ENCODE results near the gene RAB5A.
"Not testable (repeated sequence)": the region's sequence is repeated elsewhere in the genome, so short reads cannot be mapped to it uniquely, and the experiment has no call there.

The RAB5A gene, protein sequence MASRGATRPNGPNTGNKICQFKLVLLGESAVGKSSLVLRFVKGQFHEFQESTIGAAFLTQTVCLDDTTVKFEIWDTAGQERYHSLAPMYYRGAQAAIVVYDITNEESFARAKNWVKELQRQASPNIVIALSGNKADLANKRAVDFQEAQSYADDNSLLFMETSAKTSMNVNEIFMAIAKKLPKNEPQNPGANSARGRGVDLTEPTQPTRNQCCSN

DNA sequence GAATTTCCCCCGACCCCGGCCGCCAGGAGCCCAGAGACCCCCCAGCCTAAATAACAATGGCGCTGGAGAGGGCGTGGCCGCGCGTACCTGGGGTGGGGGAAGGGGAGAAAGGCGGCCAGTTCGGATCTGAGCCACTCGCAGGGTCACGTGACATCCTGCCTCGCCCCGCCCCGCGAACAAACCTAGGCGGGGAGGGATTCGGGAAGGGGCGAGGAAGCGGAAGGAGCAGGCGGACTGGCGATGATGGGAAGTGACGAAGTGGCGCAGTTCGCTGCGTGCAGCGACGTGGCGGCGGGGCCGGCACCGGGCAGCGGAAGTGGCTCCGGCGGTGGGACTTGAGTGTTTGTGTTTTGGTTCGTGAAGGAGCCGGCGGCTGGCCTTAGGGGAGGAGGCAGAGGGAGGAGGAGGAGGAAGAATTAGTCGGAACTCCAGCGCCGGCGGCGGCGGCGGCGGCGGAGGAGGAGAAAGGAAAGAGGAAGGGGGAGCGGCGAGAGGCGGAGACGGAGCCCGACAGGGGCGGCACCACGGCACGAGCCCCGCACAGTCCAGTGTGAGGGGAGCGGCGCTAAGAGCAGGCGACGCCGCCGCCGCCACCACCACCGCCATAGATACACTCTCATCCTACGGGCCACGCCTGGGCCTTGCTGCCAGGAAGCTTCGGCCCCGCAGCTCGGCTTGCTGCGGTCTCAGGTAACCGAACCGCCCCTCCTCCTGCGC is at the start of gene RAB5A:
TSS of gene RAB5A (plus strand) at position 266 of the 717 bp plus-strand sequence. CDS start 3,802 bp downstream, outside the sequence.
- H3K27ac Mint-ChIP-seq: peak within 1 kb of the TSS; percentile 98
- peaks cover 54% of the 10 kb centered on the region for H3K4me1 Mint-ChIP-seq
- peak; percentile 96 for DNase-seq
- H3K4me3 Mint-ChIP-seq: peak within 1 kb of the TSS; percentile 97
- H3K36me3 Mint-ChIP-seq (ENCODE audit: low read depth): peaks cover 19% of the 10 kb centered on the region
- peak; percentile 93 for ATAC-seq
- H3K9me3 Mint-ChIP-seq: no peaks in the 10 kb centered on the region
- peaks cover 2% of the 10 kb centered on the region for H3K27me3 Mint-ChIP-seq

DNA sequence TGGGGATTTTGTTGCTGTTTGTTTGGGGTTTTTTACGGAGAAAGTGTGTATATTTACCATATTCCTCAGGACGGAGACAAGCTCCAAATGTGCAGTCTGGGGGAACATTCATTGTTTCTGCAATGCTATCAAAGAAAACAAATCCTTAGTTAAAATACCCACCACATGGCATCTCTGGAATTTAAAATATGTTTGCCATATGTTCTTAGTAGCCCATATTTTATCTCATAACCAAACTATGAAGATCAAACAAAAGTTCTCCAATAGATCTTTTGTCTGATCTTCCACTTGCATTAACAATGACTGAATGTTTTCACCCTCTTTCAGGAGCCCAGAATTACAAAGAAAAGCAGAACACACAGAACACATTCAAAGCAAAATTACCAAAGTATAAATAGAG is 48.2 kb upstream of the RAB5A start:
- no peaks in the 10 kb centered on the region for H3K27me3 Mint-ChIP-seq
- peaks cover 2% of the 10 kb centered on the region for H3K4me1 Mint-ChIP-seq
- DNase-seq: no peak
- ATAC-seq: no peak
- H3K9me3 Mint-ChIP-seq: no peaks in the 10 kb centered on the region
- H3K4me3 Mint-ChIP-seq: no peak overlapping the region
- no peak overlapping the region for H3K27ac Mint-ChIP-seq
- no peaks in the 10 kb centered on the region for H3K36me3 Mint-ChIP-seq (ENCODE audit: low read depth)

GRCh38 chr3:19899264-19899663 is 47.6 kb upstream of the RAB5A start:
- H3K9me3 Mint-ChIP-seq: no peaks in the 10 kb centered on the region
- H3K4me3 Mint-ChIP-seq: no peak overlapping the region
- DNase-seq (no peak), ATAC-seq (no peak)
- peaks cover 2% of the 10 kb centered on the region for H3K4me1 Mint-ChIP-seq
- no peaks in the 10 kb centered on the region for H3K27me3 Mint-ChIP-seq
- no peak overlapping the region for H3K27ac Mint-ChIP-seq
- no peaks in the 10 kb centered on the region for H3K36me3 Mint-ChIP-seq (ENCODE audit: low read depth)

GRCh38 chr3:19899833-19900232 is 47.1 kb upstream of the RAB5A start:
- not testable (repeated sequence) for H3K27me3 Mint-ChIP-seq; ATAC-seq; DNase-seq; H3K4me3 Mint-ChIP-seq; H3K36me3 Mint-ChIP-seq (ENCODE audit: low read depth); H3K4me1 Mint-ChIP-seq; H3K9me3 Mint-ChIP-seq; H3K27ac Mint-ChIP-seq

DNA sequence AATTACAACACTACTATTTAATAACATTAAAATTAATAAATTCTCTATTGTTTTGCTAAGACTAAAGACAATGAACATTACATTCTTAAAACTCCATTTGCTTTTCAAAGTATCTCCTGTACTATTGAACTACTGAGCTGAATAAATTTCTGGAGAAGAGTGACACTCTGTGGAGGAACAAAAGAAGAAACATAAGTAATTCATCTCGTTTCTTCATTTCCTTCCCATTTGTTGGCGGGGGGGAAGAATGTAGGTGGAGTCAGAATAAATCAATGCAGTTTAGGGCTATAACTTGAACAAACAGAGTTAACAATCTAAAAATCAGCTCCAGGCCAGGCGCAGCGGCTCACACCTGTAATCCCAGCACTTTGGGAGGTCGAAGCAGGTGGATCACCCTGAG is 45.6 kb upstream of the RAB5A start:
- no peak for DNase-seq
- H3K36me3 Mint-ChIP-seq (ENCODE audit: low read depth): no peaks in the 10 kb centered on the region
- no peaks in the 10 kb centered on the region for H3K27me3 Mint-ChIP-seq
- H3K27ac Mint-ChIP-seq: no peak overlapping the region
- H3K9me3 Mint-ChIP-seq: no peaks in the 10 kb centered on the region
- no peak overlapping the region for H3K4me3 Mint-ChIP-seq
- ATAC-seq: no peak
- peaks cover 2% of the 10 kb centered on the region for H3K4me1 Mint-ChIP-seq

DNA sequence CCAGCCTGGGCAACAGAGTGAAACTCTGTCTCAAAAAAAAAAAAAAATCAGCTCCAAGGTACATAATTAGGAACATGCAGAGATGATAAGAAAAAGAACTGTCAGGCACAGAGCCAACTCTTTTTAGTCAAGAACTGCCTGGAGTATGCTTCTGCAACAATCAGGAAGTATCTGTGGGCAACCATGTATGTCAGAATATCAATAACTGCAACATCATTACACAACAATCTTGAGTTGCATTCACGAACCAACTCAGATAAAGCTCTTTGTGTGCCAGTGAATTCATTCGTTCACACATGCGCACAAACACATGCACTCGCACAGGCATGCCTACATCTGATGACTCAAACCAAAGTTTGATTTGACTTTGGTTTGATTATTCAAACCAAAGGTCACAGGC is 45.0 kb upstream of the RAB5A start:
- Mint-ChIP-seq H3K27me3 (no peaks in the 10 kb centered on the region), H3K4me3 (no peak overlapping the region), H3K27ac (no peak overlapping the region), H3K36me3 (ENCODE audit: low read depth) (no peaks in the 10 kb centered on the region), H3K4me1 (peaks cover 2% of the 10 kb centered on the region), H3K9me3 (no peaks in the 10 kb centered on the region)
- ATAC-seq (no peak), DNase-seq (no peak)

DNA sequence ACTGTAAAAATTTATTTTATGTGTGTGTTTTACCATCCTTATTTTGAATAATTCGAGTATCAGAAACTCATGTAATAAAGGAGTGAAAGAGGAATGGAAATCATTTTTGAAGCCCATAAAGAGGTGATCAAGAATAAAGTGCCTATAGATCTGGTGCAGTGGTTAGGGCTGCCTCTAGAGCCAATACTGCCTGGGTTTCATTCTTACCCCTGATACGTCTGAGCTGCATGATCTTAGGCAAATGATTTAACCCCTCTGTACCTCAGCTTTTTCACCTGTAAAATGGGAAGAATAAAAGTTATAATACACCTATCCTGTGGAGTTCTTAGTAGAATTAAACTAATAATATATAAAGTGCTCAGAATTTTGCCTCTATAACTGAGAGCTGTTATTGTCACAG is 43.2 kb upstream of the RAB5A start:
- ATAC-seq (no peak), DNase-seq (no peak)
- Mint-ChIP-seq H3K36me3 (ENCODE audit: low read depth) (no peaks in the 10 kb centered on the region), H3K27me3 (no peaks in the 10 kb centered on the region), H3K27ac (no peak overlapping the region), H3K4me1 (peaks cover 2% of the 10 kb centered on the region), H3K4me3 (no peak overlapping the region), H3K9me3 (no peaks in the 10 kb centered on the region)

DNA sequence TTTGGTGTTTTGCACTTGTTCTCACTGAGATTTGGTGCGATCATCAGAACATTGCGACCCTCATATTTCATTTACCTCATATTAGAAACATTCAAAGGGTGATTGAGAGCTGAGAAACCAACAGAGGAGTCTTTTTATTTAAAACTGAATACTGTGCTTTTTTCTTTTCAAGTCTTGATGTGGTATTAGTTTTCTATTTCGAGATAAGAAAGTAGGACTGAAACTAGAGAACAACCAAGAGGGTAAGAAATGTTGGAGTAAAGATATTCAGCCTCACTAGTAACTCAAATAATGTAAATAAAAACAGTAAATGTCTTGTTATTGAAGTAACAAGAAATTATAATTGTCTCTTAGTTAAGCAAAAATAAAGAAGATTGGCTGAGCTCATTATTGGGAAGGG is 39.4 kb upstream of the RAB5A start:
- H3K36me3 Mint-ChIP-seq (ENCODE audit: low read depth): peaks cover 3% of the 10 kb centered on the region
- H3K4me1 Mint-ChIP-seq: no peaks in the 10 kb centered on the region
- ATAC-seq (no peak), DNase-seq (no peak)
- H3K4me3 Mint-ChIP-seq: no peak overlapping the region
- peaks cover 9% of the 10 kb centered on the region for H3K9me3 Mint-ChIP-seq
- no peak overlapping the region for H3K27ac Mint-ChIP-seq
- no peaks in the 10 kb centered on the region for H3K27me3 Mint-ChIP-seq

- H3K4me1 Mint-ChIP-seq: no peaks in the 10 kb centered on the region
- no peak for DNase-seq
- no peak for ATAC-seq
- H3K27ac Mint-ChIP-seq: no peak overlapping the region
- H3K9me3 Mint-ChIP-seq: peaks cover 9% of the 10 kb centered on the region
- H3K4me3 Mint-ChIP-seq: no peak overlapping the region
- no peaks in the 10 kb centered on the region for H3K27me3 Mint-ChIP-seq
- H3K36me3 Mint-ChIP-seq (ENCODE audit: low read depth): peaks cover 6% of the 10 kb centered on the region
Measured at GRCh38 chr3:19911452-19911851, 35.4 kb upstream of the RAB5A start.

GRCh38 chr3:19917167-19917566 is 29.7 kb upstream of the RAB5A start:
- Mint-ChIP-seq H3K4me1 (no peaks in the 10 kb centered on the region), H3K27me3 (no peaks in the 10 kb centered on the region), H3K4me3 (no peak overlapping the region), H3K9me3 (no peaks in the 10 kb centered on the region), H3K36me3 (ENCODE audit: low read depth) (peaks cover 3% of the 10 kb centered on the region), H3K27ac (no peak overlapping the region)
- ATAC-seq (no peak), DNase-seq (no peak)

GRCh38 chr3:19920401-19921080 is 26.4 kb upstream of the RAB5A start:
- no peak overlapping the region for H3K27ac Mint-ChIP-seq
- H3K4me1 Mint-ChIP-seq: no peaks in the 10 kb centered on the region
- H3K27me3 Mint-ChIP-seq: no peaks in the 10 kb centered on the region
- no peaks in the 10 kb centered on the region for H3K9me3 Mint-ChIP-seq
- H3K36me3 Mint-ChIP-seq (ENCODE audit: low read depth): no peaks in the 10 kb centered on the region
- no peak for ATAC-seq
- DNase-seq: no peak
- no peak overlapping the region for H3K4me3 Mint-ChIP-seq

DNA sequence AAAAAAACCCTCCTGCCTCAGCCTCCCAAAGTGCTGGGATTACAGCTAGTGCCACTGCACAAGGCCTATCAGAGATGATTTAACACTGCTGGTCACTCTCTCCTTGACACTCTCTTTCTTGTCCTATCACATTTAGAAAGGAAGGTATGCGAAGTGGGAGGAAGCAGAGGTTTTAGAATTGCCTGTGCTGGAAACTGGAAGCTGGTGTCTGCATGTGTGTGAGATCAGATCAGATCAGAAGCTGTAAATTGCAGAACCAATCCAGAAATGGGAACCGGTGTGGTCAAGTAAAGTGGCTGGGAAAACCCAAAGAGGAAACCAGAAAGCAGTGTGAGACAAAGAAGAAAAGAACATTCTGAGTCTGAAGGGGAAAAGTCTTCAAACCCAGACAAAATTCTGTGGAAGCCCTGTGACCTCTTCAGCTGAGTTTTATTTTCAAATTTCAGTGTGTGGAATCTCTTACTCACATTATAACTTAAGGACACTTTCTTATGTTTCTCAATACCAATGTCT is 15.7 kb upstream of the RAB5A start:
- DNase-seq (peak; percentile 46), ATAC-seq (peak; percentile 90)
- Mint-ChIP-seq H3K36me3 (ENCODE audit: low read depth) (no peaks in the 10 kb centered on the region), H3K4me3 (peak overlapping the region; percentile 38), H3K9me3 (peaks cover 5% of the 10 kb centered on the region), H3K4me1 (peaks cover 36% of the 10 kb centered on the region), H3K27me3 (peaks cover 8% of the 10 kb centered on the region), H3K27ac (peak overlapping the region; percentile 94)

DNA sequence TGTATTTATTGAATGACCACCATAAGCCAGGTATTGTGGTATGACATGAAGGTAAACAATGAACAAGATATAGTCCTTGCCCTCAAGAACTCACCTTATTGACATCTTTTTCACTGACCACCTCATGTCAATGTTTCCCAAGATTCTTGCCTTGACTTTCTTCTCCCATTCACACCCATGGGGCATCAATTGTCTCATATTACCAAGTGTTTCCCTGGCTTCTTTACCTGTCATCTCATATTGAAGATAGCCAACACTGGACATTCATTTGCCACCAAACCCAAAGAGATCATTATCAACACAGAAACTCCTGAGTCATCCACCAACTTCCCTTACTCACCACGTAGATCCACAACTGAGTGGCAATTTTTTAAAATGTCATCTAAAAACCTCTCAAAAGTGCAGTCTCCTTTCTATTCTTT is 15.1 kb upstream of the RAB5A start:
- peak; percentile 53 for ATAC-seq

GRCh38 chr3:19932422-19932821 is 14.5 kb upstream of the RAB5A start:
- ATAC-seq (no peak), DNase-seq (no peak)
- peaks cover 42% of the 10 kb centered on the region for H3K4me1 Mint-ChIP-seq
- peaks cover 5% of the 10 kb centered on the region for H3K9me3 Mint-ChIP-seq
- peak overlapping the region; percentile 94 for H3K27ac Mint-ChIP-seq
- peaks cover 8% of the 10 kb centered on the region for H3K27me3 Mint-ChIP-seq
- peak overlapping the region; percentile 38 for H3K4me3 Mint-ChIP-seq
- H3K36me3 Mint-ChIP-seq (ENCODE audit: low read depth): no peaks in the 10 kb centered on the region

More for the DNA sequence above, 15.1 kb upstream of the RAB5A start:
- H3K36me3 Mint-ChIP-seq (ENCODE audit: low read depth): no peaks in the 10 kb centered on the region
- peak overlapping the region; percentile 94 for H3K27ac Mint-ChIP-seq
- no peak for DNase-seq
- peaks cover 8% of the 10 kb centered on the region for H3K27me3 Mint-ChIP-seq
- H3K4me1 Mint-ChIP-seq: peaks cover 36% of the 10 kb centered on the region
- peak overlapping the region; percentile 38 for H3K4me3 Mint-ChIP-seq
- H3K9me3 Mint-ChIP-seq: peaks cover 5% of the 10 kb centered on the region

DNA sequence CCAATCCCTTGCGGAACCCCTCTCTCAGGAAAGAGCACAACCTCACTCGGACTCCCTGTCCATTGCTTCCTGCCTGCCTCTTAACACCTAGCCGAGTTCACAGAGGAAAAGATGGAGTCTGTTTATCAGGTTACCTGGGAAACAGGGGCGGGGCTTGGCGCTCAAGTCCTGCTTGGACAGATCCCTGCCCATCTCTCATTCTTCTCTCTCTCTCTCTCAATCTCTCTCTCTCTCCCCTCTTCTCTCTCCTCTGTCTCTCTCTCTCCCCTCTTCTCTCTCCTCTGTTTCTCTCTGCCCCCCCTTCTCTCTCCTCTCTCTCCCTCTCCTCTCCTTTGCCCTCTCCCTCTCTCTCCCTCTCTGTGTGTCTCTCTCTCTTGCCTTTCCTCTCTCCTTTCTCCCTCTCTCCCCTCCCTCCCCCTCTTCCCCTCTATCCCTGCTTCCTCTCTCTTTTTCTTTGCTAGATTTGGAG is 12.8 kb upstream of the RAB5A start, which contains the start of gene EFHB:
TSS of gene EFHB (minus strand) at position 120 of the 469 bp plus-strand sequence. CDS start 199 bp downstream, outside the sequence.
- DNase-seq (peak; percentile 16), ATAC-seq (no peak)
- H3K4me3 Mint-ChIP-seq: no peak within 1 kb of the TSS
- H3K27ac Mint-ChIP-seq: peak within 1 kb of the TSS; percentile 94
- H3K9me3 Mint-ChIP-seq: peaks cover 5% of the 10 kb centered on the region
- no peaks in the 10 kb centered on the region for H3K36me3 Mint-ChIP-seq (ENCODE audit: low read depth)
- peaks cover 49% of the 10 kb centered on the region for H3K4me1 Mint-ChIP-seq
- H3K27me3 Mint-ChIP-seq: peaks cover 9% of the 10 kb centered on the region
